ENCODE measurements around the gene CCT3.

- TF ChIP-seq POLR2AphosphoS5 (IDR thresholded peaks at IDR 0.05; ENCODE audit: low read depth, low read length): no peak
- TF ChIP-seq SIN3A (IDR thresholded peaks at IDR 0.05; ENCODE audit: low read depth): no peak
- TF ChIP-seq POLR2A (IDR thresholded peaks at IDR 0.05; ENCODE audit: borderline replicate concordance, extremely low read depth, insufficient read depth, insufficient read length): no peak
- TF ChIP-seq TCF7L2 (IDR thresholded peaks at IDR 0.05; ENCODE audit: borderline replicate concordance, extremely low read depth, insufficient read depth, insufficient read length): no peak
- TF ChIP-seq CTCF (IDR thresholded peaks at IDR 0.05 in 2 of 3, conservative IDR thresholded peaks at IDR 0.05 in 1 of 3; ENCODE audit: borderline replicate concordance in 1 of 3, insufficient read depth in 1 of 3, low read depth in 2 of 3, low read length in 2 of 3): no peak
- no peak for TF ChIP-seq EZH2 (IDR thresholded peaks at IDR 0.05)
- TF ChIP-seq EZH2phosphoT487 (IDR thresholded peaks at IDR 0.05; ENCODE audit: borderline replicate concordance): no peak
- TF ChIP-seq ELF1 (IDR thresholded peaks at IDR 0.05; ENCODE audit: borderline replicate concordance, low read depth): no peak
- TF ChIP-seq, protein P1, sequence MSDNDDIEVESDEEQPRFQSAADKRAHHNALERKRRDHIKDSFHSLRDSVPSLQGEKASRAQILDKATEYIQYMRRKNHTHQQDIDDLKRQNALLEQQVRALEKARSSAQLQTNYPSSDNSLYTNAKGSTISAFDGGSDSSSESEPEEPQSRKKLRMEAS (IDR thresholded peaks at IDR 0.05): no peak
- TF ChIP-seq, protein P2, sequence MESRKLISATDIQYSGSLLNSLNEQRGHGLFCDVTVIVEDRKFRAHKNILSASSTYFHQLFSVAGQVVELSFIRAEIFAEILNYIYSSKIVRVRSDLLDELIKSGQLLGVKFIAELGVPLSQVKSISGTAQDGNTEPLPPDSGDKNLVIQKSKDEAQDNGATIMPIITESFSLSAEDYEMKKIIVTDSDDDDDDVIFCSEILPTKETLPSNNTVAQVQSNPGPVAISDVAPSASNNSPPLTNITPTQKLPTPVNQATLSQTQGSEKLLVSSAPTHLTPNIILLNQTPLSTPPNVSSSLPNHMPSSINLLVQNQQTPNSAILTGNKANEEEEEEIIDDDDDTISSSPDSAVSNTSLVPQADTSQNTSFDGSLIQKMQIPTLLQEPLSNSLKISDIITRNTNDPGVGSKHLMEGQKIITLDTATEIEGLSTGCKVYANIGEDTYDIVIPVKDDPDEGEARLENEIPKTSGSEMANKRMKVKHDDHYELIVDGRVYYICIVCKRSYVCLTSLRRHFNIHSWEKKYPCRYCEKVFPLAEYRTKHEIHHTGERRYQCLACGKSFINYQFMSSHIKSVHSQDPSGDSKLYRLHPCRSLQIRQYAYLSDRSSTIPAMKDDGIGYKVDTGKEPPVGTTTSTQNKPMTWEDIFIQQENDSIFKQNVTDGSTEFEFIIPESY (IDR thresholded peaks at IDR 0.05; ENCODE audit: extremely low read depth, insufficient replicate concordance, low read length): no peak
Observed at GRCh38 chr1:156373546-156373945, 35.5 kb upstream of the CCT3 start.

All from HCT116 (cell line).